ENCODE measurements around the gene SMCO2. TPM values are rescaled to one million over a fixed set of nuclear protein-coding genes. Genes with fewer than 3 reads are reported as not detected.

The SMCO2 gene
- total RNA-seq, 1 experiment from 2014 or later: not detected

DNA sequence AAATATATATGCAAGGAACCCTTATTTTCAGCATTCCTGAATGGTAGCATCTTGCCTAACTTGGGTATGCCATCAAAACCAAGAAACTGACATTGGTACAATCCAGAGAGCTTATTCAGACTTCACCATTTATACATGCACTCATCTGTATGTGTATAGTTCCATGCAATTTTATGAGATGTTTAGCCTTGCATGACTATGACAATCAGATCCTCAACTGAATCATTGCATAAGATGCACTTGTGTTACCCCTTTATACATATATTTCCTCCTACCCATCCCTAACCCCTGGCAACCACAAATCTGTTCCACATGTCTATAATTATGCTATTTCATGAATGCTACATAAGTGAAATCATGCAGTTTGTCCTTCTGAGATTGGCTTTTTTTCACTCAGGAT lies 40.4 kb downstream of the SMCO2 start:
- no TSS peak for BruUV-seq (replicated peaks)
- intact Hi-C loops (cut with micrococcal nuclease): no loop called here
- no peak for ATAC-seq
- Histone ChIP-seq H3K27me3 (ENCODE audit: insufficient read depth, low read length) (no peaks in the 10 kb centered on the region), H2AFZ (ENCODE audit: low read depth, low read length, poor library complexity, severe bottlenecking) (no peak overlapping the region), H3K9me2 (ENCODE audit: insufficient read depth) (no peaks in the 10 kb centered on the region), H3K4me1 (ENCODE audit: control insufficient read depth in 1 of 2, insufficient read depth in 2 of 2, low read length in 2 of 2) (no peaks in the 10 kb centered on the region), H3K27ac (ENCODE audit: low read depth, low read length) (no peak overlapping the region), H3K79me2 (ENCODE audit: insufficient read depth, low read length) (no peaks in the 10 kb centered on the region), H3K9ac (ENCODE audit: low read length) (no peak overlapping the region), H4K20me1 (ENCODE audit: insufficient read depth) (no peaks in the 10 kb centered on the region), H3K4me2 (ENCODE audit: low read length) (no peak overlapping the region), H3K4me3 (replicated peaks in 1 of 2; ENCODE audit: low read depth in 1 of 2, low read length in 2 of 2) (no peak overlapping the region), H3K36me3 (ENCODE audit: control insufficient read depth in 1 of 2, insufficient read depth in 2 of 2, low read length in 2 of 2) (no peaks in the 10 kb centered on the region), H3K9me3 (ENCODE audit: control insufficient read depth in 1 of 2, insufficient read depth in 1 of 2, low read depth in 1 of 2, low read length in 2 of 2) (no peaks in the 10 kb centered on the region)
- no peak for DNase-seq (ENCODE audit: low read depth, low spot score)
- CTCF ChIA-PET: no interaction called here
- POLR2A ChIA-PET: no interaction called here
- TF ChIP-seq YY1 (IDR thresholded peaks at IDR 0.05; ENCODE audit: extremely low read depth, insufficient replicate concordance, low read depth, low read length): no peak
- no peak for TF ChIP-seq CBX3 (IDR thresholded peaks at IDR 0.05; ENCODE audit: low read depth)
- RAD21 ChIA-PET (ENCODE audit: low non-redundant PET in 1 of 2, low total read pairs in 2 of 2, uncharacterized antibody in 2 of 2, unreplicated experiment in 2 of 2): no interaction called here

DNA sequence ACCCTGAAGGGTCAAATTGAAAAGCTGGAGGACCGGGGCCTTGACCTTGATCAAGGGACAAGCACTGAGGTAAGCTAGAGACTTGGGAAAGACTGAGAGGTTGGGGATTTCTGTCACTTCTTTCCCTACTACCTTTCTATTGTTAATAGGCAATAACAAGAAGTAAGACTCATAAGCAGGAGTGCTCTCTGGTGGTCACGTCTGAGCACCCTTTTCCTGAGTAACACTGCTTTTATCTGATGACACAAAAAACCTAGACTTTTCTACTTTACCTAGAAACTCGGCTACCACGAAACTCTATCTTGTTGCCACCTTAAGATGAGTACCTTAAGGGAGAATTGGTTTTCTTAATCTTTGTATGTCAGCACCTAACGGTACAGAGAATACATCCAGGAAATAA lies 41.9 kb downstream of the SMCO2 start:
- CTCF ChIA-PET: no interaction called here
- TF ChIP-seq RAD21 (IDR thresholded peaks at IDR 0.05; ENCODE audit: low read depth) (peak; percentile 30), SRF (IDR thresholded peaks at IDR 0.05; ENCODE audit: low read depth) (no peak)
- TF ChIP-seq, protein P1, sequence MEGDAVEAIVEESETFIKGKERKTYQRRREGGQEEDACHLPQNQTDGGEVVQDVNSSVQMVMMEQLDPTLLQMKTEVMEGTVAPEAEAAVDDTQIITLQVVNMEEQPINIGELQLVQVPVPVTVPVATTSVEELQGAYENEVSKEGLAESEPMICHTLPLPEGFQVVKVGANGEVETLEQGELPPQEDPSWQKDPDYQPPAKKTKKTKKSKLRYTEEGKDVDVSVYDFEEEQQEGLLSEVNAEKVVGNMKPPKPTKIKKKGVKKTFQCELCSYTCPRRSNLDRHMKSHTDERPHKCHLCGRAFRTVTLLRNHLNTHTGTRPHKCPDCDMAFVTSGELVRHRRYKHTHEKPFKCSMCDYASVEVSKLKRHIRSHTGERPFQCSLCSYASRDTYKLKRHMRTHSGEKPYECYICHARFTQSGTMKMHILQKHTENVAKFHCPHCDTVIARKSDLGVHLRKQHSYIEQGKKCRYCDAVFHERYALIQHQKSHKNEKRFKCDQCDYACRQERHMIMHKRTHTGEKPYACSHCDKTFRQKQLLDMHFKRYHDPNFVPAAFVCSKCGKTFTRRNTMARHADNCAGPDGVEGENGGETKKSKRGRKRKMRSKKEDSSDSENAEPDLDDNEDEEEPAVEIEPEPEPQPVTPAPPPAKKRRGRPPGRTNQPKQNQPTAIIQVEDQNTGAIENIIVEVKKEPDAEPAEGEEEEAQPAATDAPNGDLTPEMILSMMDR (IDR thresholded peaks at IDR 0.05 in 2 of 3, conservative IDR thresholded peaks at IDR 0.05 in 1 of 3; ENCODE audit: borderline replicate concordance in 1 of 3, insufficient read depth in 1 of 3, low read depth in 2 of 3, low read length in 2 of 3): 0 out of 6 replicates have a peak, but pooled peaks of 1 of the 3 experiments have one; percentile 12
- POLR2A ChIA-PET: no interaction called here
- intact Hi-C loops (cut with micrococcal nuclease): no loop called here
- no peaks in the 10 kb centered on the region for H3K27me3 ChIP-seq (ENCODE audit: insufficient read depth, low read length)
- no peaks in the 10 kb centered on the region for H3K79me2 ChIP-seq (ENCODE audit: insufficient read depth, low read length)
- ATAC-seq: 0 out of 2 replicates have a peak, but pooled peaks have one; percentile 42
- no peak overlapping the region for H2AFZ ChIP-seq (ENCODE audit: low read depth, low read length, poor library complexity, severe bottlenecking)
- no peaks in the 10 kb centered on the region for H3K9me2 ChIP-seq (ENCODE audit: insufficient read depth)
- no peaks in the 10 kb centered on the region for H3K9me3 ChIP-seq (ENCODE audit: control insufficient read depth in 1 of 2, insufficient read depth in 1 of 2, low read depth in 1 of 2, low read length in 2 of 2)
- H3K36me3 ChIP-seq (ENCODE audit: control insufficient read depth in 1 of 2, insufficient read depth in 2 of 2, low read length in 2 of 2): no peaks in the 10 kb centered on the region
- H4K20me1 ChIP-seq (ENCODE audit: insufficient read depth): no peaks in the 10 kb centered on the region
- no TSS peak for BruUV-seq (replicated peaks)
- no peak overlapping the region for H3K4me2 ChIP-seq (ENCODE audit: low read length)
- H3K4me1 ChIP-seq (ENCODE audit: control insufficient read depth in 1 of 2, insufficient read depth in 2 of 2, low read length in 2 of 2): peaks cover 3 to 7% of the 10 kb centered on the region in 2 experiments
- no peak overlapping the region for H3K27ac ChIP-seq (ENCODE audit: low read depth, low read length)
- H3K4me3 ChIP-seq (replicated peaks in 1 of 2; ENCODE audit: low read depth in 1 of 2, low read length in 2 of 2): no peak overlapping the region
- no peak overlapping the region for H3K9ac ChIP-seq (ENCODE audit: low read length)
- DNase-seq (ENCODE audit: low read depth, low spot score): no peak
- RAD21 ChIA-PET (ENCODE audit: low non-redundant PET in 1 of 2, low total read pairs in 2 of 2, uncharacterized antibody in 2 of 2, unreplicated experiment in 2 of 2): no interaction called here
